SJCRH30 (cell line): Measurements from ENCODE around the gene UBD. TPM values are rescaled to one million over a fixed set of nuclear protein-coding genes. Genes with fewer than 3 reads are reported as not detected.

Source experiments
- DNase-seq, 2 experiments: peaks; one replicate each; pipeline ENCODE4 v3.0.0-alpha.2; 2015 to 2020
- H3K27ac ChIP-seq: fragments of 250-450 bp; sonication (Bioruptor Pico); 2 replicates; pipeline ENCODE4 v1.5.1; 2020; ENCODE audit warnings: mild to moderate bottlenecking, moderate library complexity
- H3K27me3 ChIP-seq: fragments of 250-450 bp; sonication (Bioruptor Pico); 2 replicates; pipeline ENCODE4 v1.5.1; 2020; ENCODE audit warnings: mild to moderate bottlenecking, moderate library complexity
- H3K36me3 ChIP-seq: fragments of 250-450 bp; sonication (Bioruptor Pico); 2 replicates; pipeline ENCODE4 v1.5.1; 2020; ENCODE audit warnings: mild to moderate bottlenecking, moderate library complexity
- H3K4me1 ChIP-seq: fragments of 250-450 bp; sonication (Bioruptor Pico); 2 replicates; pipeline ENCODE4 v1.5.1; 2020; ENCODE audit warnings: mild to moderate bottlenecking, moderate library complexity
- H3K4me3 ChIP-seq: fragments of 250-450 bp; sonication (Bioruptor Pico); 2 replicates; pipeline ENCODE4 v1.5.1; 2020; ENCODE audit warnings: mild to moderate bottlenecking, moderate library complexity
- H3K9me3 ChIP-seq: fragments of 250-450 bp; sonication (Bioruptor Pico); replicated peaks from 2 replicates; pipeline ENCODE4 v1.5.1; 2020; ENCODE audit warnings: mild to moderate bottlenecking, moderate library complexity
- total RNA-seq: library from RNA; depleted of rRNA; stranded (reverse); fragments of >200 nt; shearing (Covaris generic); gene quantifications from 2 replicates; pipeline ENCODE4 v1.2.3, GENCODE V29; 2014

The UBD gene
- total RNA-seq, 1 experiment from 2014 or later, result not detected

DNA sequence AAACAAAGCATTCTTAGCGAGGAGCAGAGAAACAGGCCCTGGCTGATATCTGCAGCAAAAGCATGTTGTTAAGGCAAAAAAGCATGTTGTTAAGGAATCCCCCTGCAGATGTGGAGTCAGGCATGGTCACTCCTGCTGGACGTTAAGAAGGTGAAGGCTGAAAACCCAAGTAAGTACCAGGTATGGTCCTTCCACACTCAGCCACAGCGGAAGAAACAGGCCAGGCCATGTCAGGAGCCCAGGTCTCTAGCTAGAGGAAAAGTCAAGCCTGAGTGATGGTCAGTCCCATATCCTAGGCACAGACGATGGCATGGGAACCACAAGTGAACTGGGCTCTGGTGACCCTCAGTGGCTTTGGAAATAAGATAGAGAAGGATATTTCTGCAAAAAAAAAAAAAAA, 39.3 kb downstream of the UBD start:
- no peaks in the 10 kb centered on the region for H3K36me3 ChIP-seq
- H3K9me3 ChIP-seq, result no peaks in the 10 kb centered on the region
- peaks cover 3% of the 10 kb centered on the region; the same call in 1 of the 2 replicates for H3K4me1 ChIP-seq
- H3K4me3 ChIP-seq, result no peak overlapping the region
- no peak overlapping the region for H3K27ac ChIP-seq
- no peaks in the 10 kb centered on the region for H3K27me3 ChIP-seq
- DNase-seq, result no peak

DNA sequence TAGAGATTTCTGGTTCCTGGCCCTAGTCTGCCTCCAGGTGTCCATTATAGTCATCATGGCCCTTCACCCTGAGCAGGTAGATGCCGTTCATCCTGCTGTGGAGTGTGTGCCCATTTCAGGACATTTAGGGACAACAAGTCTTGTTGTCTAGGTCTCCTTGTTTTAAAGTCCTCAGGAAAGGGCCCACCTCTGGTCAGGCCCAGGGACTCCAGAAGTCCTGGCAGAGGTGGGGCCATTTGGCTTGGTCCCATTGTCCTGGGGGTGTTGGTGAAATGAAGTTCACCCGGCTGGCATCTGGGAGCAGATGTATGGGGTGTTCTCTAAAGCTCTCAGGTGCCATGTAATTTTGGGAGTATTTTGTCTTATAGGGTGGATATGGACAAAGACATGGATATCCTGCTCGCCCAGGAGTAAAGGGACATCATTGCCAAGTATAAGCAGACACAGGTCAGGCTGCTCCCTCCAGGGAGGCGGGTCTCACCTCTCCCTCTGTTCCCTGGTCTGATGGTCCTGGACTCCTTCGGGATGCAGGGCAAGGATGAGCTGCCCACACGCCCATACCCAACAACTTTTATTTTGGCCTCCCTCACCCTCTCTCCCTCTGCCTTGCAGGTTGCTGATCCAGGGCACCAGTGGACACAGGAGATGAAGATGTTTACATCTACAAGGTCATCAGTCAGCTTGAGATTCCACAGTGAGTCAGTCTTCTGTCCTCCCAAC, 40.1 kb downstream of the UBD start:
- H3K9me3 ChIP-seq, result no peaks in the 10 kb centered on the region
- no peak for DNase-seq
- no peak overlapping the region for H3K27ac ChIP-seq
- H3K36me3 ChIP-seq, result no peaks in the 10 kb centered on the region
- H3K27me3 ChIP-seq, result no peaks in the 10 kb centered on the region
- no peak overlapping the region for H3K4me3 ChIP-seq
- peaks cover 3% of the 10 kb centered on the region; the same call in 1 of the 2 replicates for H3K4me1 ChIP-seq

DNA sequence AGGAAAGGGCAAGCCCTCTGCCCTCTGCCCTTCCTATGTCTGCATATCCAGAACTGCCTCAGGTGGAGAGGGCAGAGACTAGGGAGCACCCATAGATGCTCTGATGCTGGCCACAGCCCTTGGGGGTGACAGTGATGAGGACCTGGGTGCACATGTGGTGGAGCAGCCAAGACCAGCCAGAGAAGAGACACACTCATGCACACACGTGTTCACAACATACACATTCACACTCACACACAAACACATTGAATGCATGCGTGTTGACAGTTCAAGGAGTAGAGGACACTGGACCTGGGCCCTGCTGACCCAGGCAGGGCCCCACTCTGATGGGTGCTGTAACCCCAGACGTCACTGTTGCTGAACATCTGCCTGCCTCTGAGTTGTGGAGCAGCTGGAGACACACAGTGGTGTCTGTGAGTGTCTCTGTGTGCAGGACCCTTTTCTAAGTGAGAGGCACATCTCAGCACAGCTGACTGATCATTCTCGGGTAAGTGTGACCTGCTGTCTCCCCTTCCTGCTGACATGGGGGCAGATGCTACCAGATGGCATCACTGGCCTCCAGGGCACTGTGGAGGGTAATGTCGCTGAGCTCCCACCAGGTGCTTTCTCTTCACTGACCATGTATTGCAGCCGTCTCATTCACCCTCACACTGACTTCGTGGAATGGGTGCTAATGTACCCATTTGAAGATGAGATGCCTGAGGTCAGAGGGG, 41.6 kb downstream of the UBD start:
- no peak overlapping the region for H3K27ac ChIP-seq
- no peak for DNase-seq
- no peak overlapping the region for H3K4me3 ChIP-seq
- H3K36me3 ChIP-seq, result no peaks in the 10 kb centered on the region
- peaks cover 3% of the 10 kb centered on the region; the same call in 1 of the 2 replicates for H3K4me1 ChIP-seq
- no peaks in the 10 kb centered on the region for H3K9me3 ChIP-seq
- no peaks in the 10 kb centered on the region for H3K27me3 ChIP-seq

DNA sequence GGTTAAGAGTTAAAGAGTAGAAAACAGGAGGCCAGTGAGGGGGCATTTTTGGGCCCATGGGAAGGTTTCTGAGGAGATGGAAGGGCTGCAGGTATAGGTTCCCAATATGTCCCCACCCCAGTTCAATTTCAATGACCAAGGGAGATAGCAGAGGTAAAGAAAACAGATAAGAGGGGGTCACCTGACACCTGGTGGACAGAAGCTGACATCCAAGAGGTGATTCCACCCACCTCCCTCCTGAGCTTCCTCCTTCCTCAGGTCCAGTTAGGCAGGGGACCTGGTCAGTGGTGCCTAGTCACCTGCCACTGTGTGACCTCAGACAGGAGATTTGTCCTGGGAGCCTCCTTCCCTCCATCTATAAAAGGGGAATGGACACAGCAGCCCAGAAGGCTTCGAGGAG, 42.3 kb downstream of the UBD start:
- Histone ChIP-seq H3K27ac (no peak overlapping the region), H3K4me1 (peaks cover 3% of the 10 kb centered on the region; the same call in 1 of the 2 replicates), H3K36me3 (no peaks in the 10 kb centered on the region), H3K4me3 (no peak overlapping the region), H3K27me3 (no peaks in the 10 kb centered on the region), H3K9me3 (no peaks in the 10 kb centered on the region)
- DNase-seq, result no peak

DNA sequence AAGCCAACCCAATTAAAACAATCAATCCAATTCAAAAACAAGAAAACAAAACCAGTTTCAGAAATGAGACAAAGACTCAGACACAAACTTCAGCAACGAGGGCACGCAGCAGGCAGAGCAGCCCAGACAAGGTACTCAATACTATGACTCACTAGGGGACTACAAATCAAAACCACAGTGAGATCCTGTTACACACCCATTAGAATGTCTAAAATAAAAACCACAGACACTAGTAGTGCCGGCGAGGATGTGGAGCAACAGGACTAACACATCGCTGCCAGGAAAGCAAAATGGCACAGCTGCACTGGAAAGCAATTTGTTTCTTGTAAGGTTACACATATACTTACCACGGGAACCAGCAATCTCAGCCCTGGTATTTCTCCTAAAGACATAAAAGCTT, 43.4 kb downstream of the UBD start:
- DNase-seq, result peak; percentile 53 to 72
- no peaks in the 10 kb centered on the region for H3K27me3 ChIP-seq
- peaks cover 3% of the 10 kb centered on the region; the same call in 1 of the 2 replicates for H3K4me1 ChIP-seq
- no peaks in the 10 kb centered on the region for H3K9me3 ChIP-seq
- no peak overlapping the region for H3K27ac ChIP-seq
- no peak overlapping the region for H3K4me3 ChIP-seq
- no peaks in the 10 kb centered on the region for H3K36me3 ChIP-seq

DNA sequence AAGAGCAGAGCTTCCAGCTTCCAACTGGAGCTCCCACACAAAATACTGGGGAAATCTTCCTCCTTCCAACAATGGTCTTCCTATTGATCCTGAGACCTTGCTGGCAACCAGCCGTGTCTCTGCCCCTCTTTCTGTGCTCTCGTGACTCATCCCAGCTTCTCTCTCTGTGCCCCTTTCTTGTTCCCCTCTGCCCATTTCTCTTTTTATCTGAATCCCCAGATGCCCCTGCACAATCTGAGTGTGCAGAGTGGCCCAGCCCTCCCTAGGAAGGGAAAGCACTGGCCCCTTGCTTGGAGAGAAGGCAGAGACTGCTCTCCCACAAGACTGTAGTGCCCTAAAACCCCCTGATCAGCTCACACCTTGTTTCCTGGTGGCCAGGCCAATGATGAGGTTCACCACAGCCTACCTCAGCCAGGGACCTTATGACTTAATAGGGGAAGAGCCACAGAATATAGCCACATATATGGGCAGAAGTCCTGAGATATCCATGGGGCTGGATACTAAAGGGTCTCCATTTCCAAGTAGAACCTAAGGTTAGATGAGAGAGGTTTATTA, 48.7 kb downstream of the UBD start:
- no peak for DNase-seq

DNA sequence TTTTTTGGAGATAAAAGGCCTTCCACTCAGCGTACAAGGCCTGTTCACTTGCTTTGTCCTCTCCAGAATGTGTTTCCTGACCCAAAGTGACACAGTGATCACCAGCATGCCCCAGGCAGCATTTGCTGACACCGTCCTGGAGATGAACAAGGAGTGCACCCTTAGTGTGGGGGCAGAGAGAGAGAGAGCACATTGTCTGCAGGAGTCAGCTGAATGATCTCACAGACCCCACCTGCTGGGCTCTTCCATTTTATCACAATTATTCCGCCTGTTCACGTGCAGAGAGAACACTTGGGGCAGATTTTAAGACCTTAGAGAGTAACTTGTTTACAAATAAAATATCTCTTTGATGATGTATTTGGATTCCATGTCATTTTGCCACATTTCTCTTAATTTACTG, 49.3 kb downstream of the UBD start:
- Histone ChIP-seq H3K27me3 (no peaks in the 10 kb centered on the region), H3K4me3 (no peak overlapping the region), H3K27ac (no peak overlapping the region), H3K4me1 (no peaks in the 10 kb centered on the region), H3K9me3 (no peaks in the 10 kb centered on the region), H3K36me3 (no peaks in the 10 kb centered on the region)
- DNase-seq, result peak in 1 of 2 experiments; percentile 6

More for the DNA sequence above, 48.7 kb downstream of the UBD start:
- Histone ChIP-seq H3K4me3 (no peak overlapping the region), H3K36me3 (no peaks in the 10 kb centered on the region), H3K9me3 (no peaks in the 10 kb centered on the region), H3K27me3 (no peaks in the 10 kb centered on the region), H3K4me1 (peaks cover 2% of the 10 kb centered on the region; the same call in 1 of the 2 replicates), H3K27ac (no peak overlapping the region)

DNA sequence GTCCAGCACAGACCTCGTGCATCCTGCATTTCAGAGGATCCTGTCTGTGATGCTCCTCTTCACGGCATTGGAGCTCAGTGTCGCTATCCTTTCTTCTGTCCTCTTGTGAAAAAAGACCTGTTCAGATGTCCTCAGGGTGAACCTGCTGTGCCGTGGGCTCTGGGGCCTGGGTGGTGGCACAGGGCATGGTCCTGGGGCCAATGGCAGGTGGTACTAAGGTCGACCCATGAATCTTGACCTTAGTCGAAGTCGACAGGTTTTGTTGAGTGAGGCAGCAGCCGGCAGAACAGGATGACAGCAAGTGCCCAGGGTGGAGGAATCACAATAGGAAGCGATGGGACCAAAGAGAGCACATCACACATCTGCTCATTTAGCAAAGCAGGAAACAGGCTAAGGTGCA, 49.8 kb downstream of the UBD start:
- Histone ChIP-seq H3K27ac (no peak overlapping the region), H3K9me3 (no peaks in the 10 kb centered on the region), H3K4me1 (no peaks in the 10 kb centered on the region), H3K36me3 (no peaks in the 10 kb centered on the region), H3K4me3 (no peak overlapping the region), H3K27me3 (no peaks in the 10 kb centered on the region)
- DNase-seq, result no peak

DNA sequence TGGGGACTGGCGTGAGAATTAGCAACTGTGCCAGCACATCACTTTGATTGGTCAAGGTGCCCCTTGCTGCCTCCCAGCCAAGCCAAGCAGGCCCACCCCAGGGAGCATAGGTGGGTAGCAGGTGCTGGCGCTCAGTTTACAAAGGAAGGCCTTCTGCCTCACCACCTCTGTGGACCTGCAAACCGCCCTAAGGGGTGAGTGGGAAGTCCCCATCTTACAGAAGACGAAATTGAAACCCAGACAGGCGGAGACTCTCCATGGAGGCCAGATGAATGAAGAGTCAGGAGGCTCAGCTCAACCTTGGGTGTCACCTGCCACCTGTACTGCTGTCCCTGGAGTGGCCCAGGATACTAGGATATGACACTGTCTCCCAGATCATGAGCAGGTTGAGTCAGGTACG, 50.3 kb downstream of the UBD start:
- no peaks in the 10 kb centered on the region for H3K36me3 ChIP-seq
- no peak overlapping the region for H3K4me3 ChIP-seq
- no peak for DNase-seq
- no peak overlapping the region for H3K27ac ChIP-seq
- no peaks in the 10 kb centered on the region for H3K4me1 ChIP-seq
- no peaks in the 10 kb centered on the region for H3K9me3 ChIP-seq
- no peaks in the 10 kb centered on the region for H3K27me3 ChIP-seq

DNA sequence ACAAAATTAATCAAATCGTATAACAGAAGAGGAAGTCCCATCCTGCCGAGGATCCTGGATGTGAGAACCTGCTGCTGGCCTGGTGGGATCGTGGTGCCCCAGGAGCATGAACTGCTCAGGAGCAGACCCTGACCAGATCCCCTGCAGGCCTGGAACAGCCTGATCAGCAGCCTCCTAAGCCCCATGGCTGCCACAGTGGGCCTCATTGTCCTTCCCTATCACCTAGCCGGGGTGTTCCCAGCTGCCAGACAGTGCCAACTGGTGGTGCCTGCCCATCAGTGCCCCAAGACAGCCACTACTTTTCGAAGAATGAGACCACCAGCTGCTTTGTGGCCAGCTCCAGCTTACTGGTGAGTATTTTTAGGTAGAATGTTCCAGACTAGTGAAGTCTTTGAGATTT, 52.2 kb downstream of the UBD start:
- Histone ChIP-seq H3K36me3 (no peaks in the 10 kb centered on the region), H3K4me3 (no peak overlapping the region), H3K27ac (no peak overlapping the region), H3K27me3 (no peaks in the 10 kb centered on the region), H3K4me1 (no peaks in the 10 kb centered on the region), H3K9me3 (no peaks in the 10 kb centered on the region)
- DNase-seq, result no peak

DNA sequence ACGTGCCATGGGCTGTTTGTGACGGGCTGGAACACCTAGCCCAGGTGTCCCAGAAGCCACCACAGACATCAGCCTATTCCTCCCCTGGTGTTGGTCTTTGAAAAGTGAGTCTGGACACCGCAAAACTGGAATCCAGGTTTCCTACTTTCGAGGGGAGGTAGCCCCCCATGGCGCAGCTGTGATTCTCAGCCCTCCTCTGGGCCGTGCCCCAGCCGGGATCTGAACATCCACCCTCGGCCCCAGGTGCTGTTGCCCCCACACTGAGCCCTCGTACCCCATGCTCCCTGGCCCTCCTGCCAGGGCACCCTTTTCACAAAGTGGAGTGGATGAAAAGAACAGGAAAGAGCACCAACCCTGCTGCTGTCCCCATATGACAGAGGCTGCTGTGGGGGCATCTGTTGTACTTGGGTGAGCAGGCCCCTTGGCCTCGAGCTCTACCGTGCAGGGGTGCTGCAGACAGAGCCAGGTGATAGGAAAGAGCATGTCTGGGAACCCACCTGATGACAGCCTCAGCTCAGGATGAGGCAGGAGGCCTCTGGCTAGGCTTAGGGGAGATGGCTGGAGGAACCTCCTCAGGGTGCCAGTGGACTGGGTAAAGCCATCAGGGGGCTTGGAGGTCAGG, 53.0 kb downstream of the UBD start:
- no peaks in the 10 kb centered on the region for H3K4me1 ChIP-seq

DNA sequence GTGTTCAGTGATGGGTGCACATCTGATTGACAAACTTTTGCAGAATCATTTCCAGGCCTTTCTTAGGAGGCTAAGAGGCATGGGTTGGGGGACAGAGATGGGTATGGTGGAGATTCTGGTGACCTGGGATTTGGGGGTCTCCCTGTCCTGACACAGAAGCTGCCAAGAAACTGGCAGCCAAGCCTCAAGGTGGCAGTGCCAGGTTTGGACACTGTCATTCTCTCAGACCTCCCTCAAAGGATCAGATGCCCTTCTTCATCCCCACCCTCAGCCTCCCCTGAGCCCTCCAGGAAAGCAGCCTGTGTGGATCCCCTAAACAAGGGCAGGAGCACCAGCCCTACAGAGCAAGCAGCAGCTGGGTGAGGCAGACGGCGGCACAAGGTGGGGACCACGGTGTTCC, 53.7 kb downstream of the UBD start:
- H3K27me3 ChIP-seq, result no peaks in the 10 kb centered on the region
- no peaks in the 10 kb centered on the region for H3K4me1 ChIP-seq
- no peak for DNase-seq
- no peaks in the 10 kb centered on the region for H3K36me3 ChIP-seq
- H3K4me3 ChIP-seq, result no peak overlapping the region
- H3K9me3 ChIP-seq, result no peaks in the 10 kb centered on the region
- H3K27ac ChIP-seq, result no peak overlapping the region

More for the DNA sequence above, 53.0 kb downstream of the UBD start:
- Histone ChIP-seq H3K27ac (no peak overlapping the region), H3K36me3 (no peaks in the 10 kb centered on the region), H3K4me3 (no peak overlapping the region), H3K9me3 (no peaks in the 10 kb centered on the region), H3K27me3 (no peaks in the 10 kb centered on the region)
- no peak for DNase-seq
